SK-N-SH treated with all-trans-retinoic acid at 6 μM for 48 hours (cell line): Measurements from ENCODE around the gene ARHGEF16.

Experiments used
- ATAC-seq: fragments of 200-7000 bp; cut with Tn5 transposase; 3 replicates; pipeline ENCODE4 v1.9.1; 2020; ENCODE audit warnings: mild to moderate bottlenecking, moderate library complexity
- ARNTL ChIP-seq: fragments of 450-650 bp; formaldehyde crosslinking; IDR thresholded peaks from 2 replicates; pipeline ENCODE4 v1.5.0; 2020; ENCODE audit warnings: low read depth, mild to moderate bottlenecking, moderate library complexity, borderline replicate concordance
- BACH2 ChIP-seq: fragments of 250-450 bp; sonication (Bioruptor Pico); IDR thresholded peaks from 2 replicates; pipeline ENCODE4 v1.9.0; 2021; ENCODE audit warnings: mild to moderate bottlenecking, borderline replicate concordance
- CREB5 ChIP-seq: fragments of 250-450 bp; sonication (Bioruptor Pico); IDR thresholded peaks from 2 replicates; pipeline ENCODE4 v1.5.1; 2020; ENCODE audit warnings: low read depth, mild to moderate bottlenecking, moderate library complexity
- CSDC2 ChIP-seq: fragments of 250-450 bp; sonication (Bioruptor Pico); IDR thresholded peaks from 2 replicates; pipeline ENCODE4 v1.5.0; 2020; ENCODE audit warnings: mild to moderate bottlenecking, moderate library complexity
- CSRNP3 ChIP-seq: fragments of 250-450 bp; sonication (Bioruptor Pico); IDR thresholded peaks from 2 replicates; pipeline ENCODE4 v1.5.1; 2021; ENCODE audit warnings: mild to moderate bottlenecking, moderate library complexity
- ESRRG ChIP-seq: fragments of 250-450 bp; sonication (Bioruptor Pico); IDR thresholded peaks from 2 replicates; pipeline ENCODE4 v1.6.1; 2021; ENCODE audit warnings: mild to moderate bottlenecking
- ISL1 ChIP-seq: fragments of 250-450 bp; sonication (Bioruptor Pico); IDR thresholded peaks from 2 replicates; pipeline ENCODE4 v2.1.2; 2022; ENCODE audit warnings: mild to moderate bottlenecking, moderate library complexity
- OSR1 ChIP-seq: fragments of 250-450 bp; sonication (Bioruptor Pico); IDR thresholded peaks from 2 replicates; pipeline ENCODE4 v1.8.0; 2022; ENCODE audit warnings: moderate library complexity, mild to moderate bottlenecking, inconsistent platforms
- PATZ1 ChIP-seq: fragments of 250-450 bp; sonication (Bioruptor Pico); IDR thresholded peaks from 2 replicates; pipeline ENCODE4 v1.8.0; 2020; ENCODE audit warnings: mild to moderate bottlenecking, moderate library complexity, borderline replicate concordance
- POU6F1 ChIP-seq: fragments of 250-450 bp; sonication (Bioruptor Pico); IDR thresholded peaks from 2 replicates; pipeline ENCODE4 v1.8.0; 2021; ENCODE audit warnings: low read depth, mild to moderate bottlenecking, moderate library complexity, borderline replicate concordance
- RARB ChIP-seq: fragments of 250-450 bp; sonication (Bioruptor Pico); IDR thresholded peaks from 2 replicates; pipeline ENCODE4 v1.8.0; 2021; ENCODE audit warnings: mild to moderate bottlenecking, moderate library complexity
- SNAI2 ChIP-seq: fragments of 250-450 bp; sonication (Bioruptor Pico); IDR thresholded peaks from 2 replicates; pipeline ENCODE4 v1.5.0; 2020; ENCODE audit warnings: mild to moderate bottlenecking, moderate library complexity
- TCF4 ChIP-seq: fragments of 250-450 bp; sonication (Bioruptor Pico); IDR thresholded peaks from 2 replicates; pipeline ENCODE4 v1.8.0; 2021; ENCODE audit warnings: mild to moderate bottlenecking, moderate library complexity, borderline replicate concordance
- TSHZ2 ChIP-seq: fragments of 250-450 bp; sonication (Bioruptor Pico); IDR thresholded peaks from 2 replicates; pipeline ENCODE4 v1.5.0; 2020; ENCODE audit warnings: mild to moderate bottlenecking, moderate library complexity
- ZC3H10 ChIP-seq: fragments of 250-450 bp; sonication (Bioruptor Pico); IDR thresholded peaks from 2 replicates; pipeline ENCODE4 v1.5.1; 2021; ENCODE audit warnings: mild to moderate bottlenecking, moderate library complexity
- ZFP3 ChIP-seq: fragments of 250-450 bp; sonication (Bioruptor Pico); IDR thresholded peaks from 2 replicates; pipeline ENCODE4 v1.5.0; 2020; ENCODE audit warnings: mild to moderate bottlenecking, moderate library complexity
- ZFP30 ChIP-seq: fragments of 450-650 bp; formaldehyde crosslinking; IDR thresholded peaks from 2 replicates; pipeline ENCODE4 v1.5.0; 2022; ENCODE audit warnings: mild to moderate bottlenecking, moderate library complexity
- ZNF565 ChIP-seq: fragments of 450-650 bp; formaldehyde crosslinking; conservative IDR thresholded peaks from 2 replicates; pipeline ENCODE4 v1.5.0; 2020; ENCODE audit warnings: low read depth, mild to moderate bottlenecking, moderate library complexity
- ZNF70 ChIP-seq: fragments of 450-650 bp; formaldehyde crosslinking; IDR thresholded peaks from 2 replicates; pipeline ENCODE4 v1.5.0; 2020; ENCODE audit warnings: mild to moderate bottlenecking, moderate library complexity
- ZNF8 ChIP-seq: fragments of 450-650 bp; formaldehyde crosslinking; IDR thresholded peaks from 2 replicates; pipeline ENCODE4 v1.5.0; 2020; ENCODE audit warnings: mild to moderate bottlenecking, moderate library complexity

The ARHGEF16 gene

GRCh38 chr1:3506041-3506440 is 51.6 kb downstream of the ARHGEF16 start:
- TF ChIP-seq TSHZ2 (CRISPR knock-in tag) (no peak), ZNF565 (no peak), ARNTL (CRISPR knock-in tag) (no peak), ZC3H10 (no peak), POU6F1 (no peak), ZFP3 (CRISPR knock-in tag) (no peak), ESRRG (CRISPR knock-in tag) (no peak), ZNF70 (CRISPR knock-in tag) (no peak), PATZ1 (CRISPR knock-in tag) (no peak), OSR1 (no peak), RARB (CRISPR knock-in tag) (no peak), ISL1 (CRISPR knock-in tag) (no peak), BACH2 (CRISPR knock-in tag) (no peak), SNAI2 (CRISPR knock-in tag) (no peak), TCF4 (CRISPR knock-in tag) (no peak), CSRNP3 (CRISPR knock-in tag) (no peak), CSDC2 (CRISPR knock-in tag) (no peak), CREB5 (CRISPR knock-in tag) (no peak), ZNF8 (CRISPR knock-in tag) (no peak)
- no peak for ATAC-seq

- TF ChIP-seq ARNTL (CRISPR knock-in tag) (no peak), ESRRG (CRISPR knock-in tag) (no peak), ZFP30 (no peak), OSR1 (no peak), PATZ1 (CRISPR knock-in tag) (no peak), POU6F1 (no peak)
- ATAC-seq, result no peak
These were observed 52.5 kb downstream of the ARHGEF16 start for GRCh38 chr1:3506943-3507342.
